Psoas muscle (tissue), 8 donors: Measurements from ENCODE around the gene DISP2. TPM values are rescaled to one million over a fixed set of nuclear protein-coding genes. Genes with fewer than 3 reads are reported as not detected.
A peak's percentile ranks its signal among the peaks of the same experiment; 100 is the strongest.

Experiments
- ATAC-seq, 4 donors: fragments of 200-7000 bp; cut with Tn5 transposase; one replicate each; pipeline ENCODE4 v1.9.1; 2020; ENCODE audit warnings: moderate library complexity in 3 of 4, mild to moderate bottlenecking in 2 of 4
- DNase-seq, 2 donors: peaks; one replicate each; pipeline ENCODE4 v3.0.0-alpha.2; 2020
- H3K27ac ChIP-seq: fragments of 200-600 bp; one replicate; pipeline ENCODE4 v1.8.0; 2022
- H3K27me3 ChIP-seq, 3 donors: fragments of 200-600 bp in 1 of 3; one replicate each; pipeline versions ENCODE4 v1.6.1 to v1.8.0; 2013 to 2022; ENCODE audit warnings: low read length in 2 of 3, mild to moderate bottlenecking in 2 of 3, moderate library complexity in 1 of 3; ENCODE audit not compliant: insufficient read depth in 3 of 3
- H3K36me3 ChIP-seq, 2 donors: fragments of 200-600 bp in 1 of 2; one replicate each; pipeline versions ENCODE4 v1.6.1 to v1.8.0; 2013 to 2022; ENCODE audit warnings: low read depth in 1 of 2, mild to moderate bottlenecking in 1 of 2, moderate library complexity in 1 of 2; ENCODE audit not compliant: insufficient read depth in 1 of 2
- H3K4me1 ChIP-seq: fragments of 200-600 bp; one replicate; pipeline ENCODE4 v1.8.0; 2022
- H3K4me3 ChIP-seq: fragments of 200-600 bp; one replicate; pipeline ENCODE4 v1.8.0; 2022; ENCODE audit warnings: mild to moderate bottlenecking
- H3K9me3 ChIP-seq: fragments of 200-600 bp; one replicate; pipeline ENCODE4 v1.8.0; 2022
- WGBS, 3 donors: extraction: QIAGEN DNeasy Blood & Tissue Kit; methylation state at CpG; one replicate each; pipeline versions ENCODE4 v1.1.6 to v1.1.7; 2013; 5-methylcytosine and 5-hydroxymethylcytosine counted together
- intact Hi-C, 2 donors: fragments of 100-400 bp; cut with DNase I; formaldehyde crosslinking; loops; one replicate each; pipeline versions ENCODE4 v1.11.0 to v1.14.2; 2022
- polyA plus RNA-seq, 3 donors: library from polyadenylated mRNA; stranded (reverse); fragments of 200-250 nt; gene quantifications; one replicate each; pipeline ENCODE4 v1.2.3, GENCODE V29; 2013
- total RNA-seq, 4 donors: library from RNA; stranded (reverse); fragmentation: NEBNext Ultra II Directional in 2 of 4; extraction: Animal tissue kit (Norgen Biotek cat#: 25700) in 2 of 4; gene quantifications; one replicate each; pipeline versions ENCODE4 v1.2.1 to v1.2.4, GENCODE V29; 2021 to 2023
- TF ChIP-seq, protein P1 (sequence below): fragments of 200-600 bp; IDR thresholded peaks from one replicate; pipeline ENCODE4 v1.8.0; 2022; ENCODE audit warnings: antibody characterized with exemption
- donor health status: healthy with polysubstance abuse.
- donor health status: DM: no; HTN: no; CAD: no; lungs with moderate emphysema.
- donor health status: Bipolar disorder and iron deficiency.
- donor health status: healthy.
- donor health status: DM: yes; HTN: yes; CAD: no.
- donor health status: DM: no; HTN: no; CAD: no.
- donor health status: DM: no; HTN: no; CAD: no.
- donor health status: DM: yes; HTN: yes; CAD: no.

Gene DISP2
- total and polyA plus RNA-seq, 7 donors: 0.05 to 2.4 (median 0.62) TPM

- ATAC-seq (no peak), DNase-seq (no peak)
- TF ChIP-seq, protein P1, sequence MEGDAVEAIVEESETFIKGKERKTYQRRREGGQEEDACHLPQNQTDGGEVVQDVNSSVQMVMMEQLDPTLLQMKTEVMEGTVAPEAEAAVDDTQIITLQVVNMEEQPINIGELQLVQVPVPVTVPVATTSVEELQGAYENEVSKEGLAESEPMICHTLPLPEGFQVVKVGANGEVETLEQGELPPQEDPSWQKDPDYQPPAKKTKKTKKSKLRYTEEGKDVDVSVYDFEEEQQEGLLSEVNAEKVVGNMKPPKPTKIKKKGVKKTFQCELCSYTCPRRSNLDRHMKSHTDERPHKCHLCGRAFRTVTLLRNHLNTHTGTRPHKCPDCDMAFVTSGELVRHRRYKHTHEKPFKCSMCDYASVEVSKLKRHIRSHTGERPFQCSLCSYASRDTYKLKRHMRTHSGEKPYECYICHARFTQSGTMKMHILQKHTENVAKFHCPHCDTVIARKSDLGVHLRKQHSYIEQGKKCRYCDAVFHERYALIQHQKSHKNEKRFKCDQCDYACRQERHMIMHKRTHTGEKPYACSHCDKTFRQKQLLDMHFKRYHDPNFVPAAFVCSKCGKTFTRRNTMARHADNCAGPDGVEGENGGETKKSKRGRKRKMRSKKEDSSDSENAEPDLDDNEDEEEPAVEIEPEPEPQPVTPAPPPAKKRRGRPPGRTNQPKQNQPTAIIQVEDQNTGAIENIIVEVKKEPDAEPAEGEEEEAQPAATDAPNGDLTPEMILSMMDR: no peak
- Histone ChIP-seq H3K36me3 (peaks cover 0 to 29% of the 10 kb centered on the region in 2 donors), H3K27me3 (no peaks in the 10 kb centered on the region), H3K4me3 (no peak overlapping the region), H3K4me1 (peaks cover 81% of the 10 kb centered on the region), H3K27ac (peak overlapping the region; percentile 73), H3K9me3 (no peaks in the 10 kb centered on the region)
- 63 to 77% (median 69%) methylated on average over 3 of the region's 3 CpGs for WGBS, 3 donors
- intact Hi-C loops: no loop called here
These were observed 23.5 kb upstream of the DISP2 start for GRCh38 chr15:40334541-40334940.

DNA sequence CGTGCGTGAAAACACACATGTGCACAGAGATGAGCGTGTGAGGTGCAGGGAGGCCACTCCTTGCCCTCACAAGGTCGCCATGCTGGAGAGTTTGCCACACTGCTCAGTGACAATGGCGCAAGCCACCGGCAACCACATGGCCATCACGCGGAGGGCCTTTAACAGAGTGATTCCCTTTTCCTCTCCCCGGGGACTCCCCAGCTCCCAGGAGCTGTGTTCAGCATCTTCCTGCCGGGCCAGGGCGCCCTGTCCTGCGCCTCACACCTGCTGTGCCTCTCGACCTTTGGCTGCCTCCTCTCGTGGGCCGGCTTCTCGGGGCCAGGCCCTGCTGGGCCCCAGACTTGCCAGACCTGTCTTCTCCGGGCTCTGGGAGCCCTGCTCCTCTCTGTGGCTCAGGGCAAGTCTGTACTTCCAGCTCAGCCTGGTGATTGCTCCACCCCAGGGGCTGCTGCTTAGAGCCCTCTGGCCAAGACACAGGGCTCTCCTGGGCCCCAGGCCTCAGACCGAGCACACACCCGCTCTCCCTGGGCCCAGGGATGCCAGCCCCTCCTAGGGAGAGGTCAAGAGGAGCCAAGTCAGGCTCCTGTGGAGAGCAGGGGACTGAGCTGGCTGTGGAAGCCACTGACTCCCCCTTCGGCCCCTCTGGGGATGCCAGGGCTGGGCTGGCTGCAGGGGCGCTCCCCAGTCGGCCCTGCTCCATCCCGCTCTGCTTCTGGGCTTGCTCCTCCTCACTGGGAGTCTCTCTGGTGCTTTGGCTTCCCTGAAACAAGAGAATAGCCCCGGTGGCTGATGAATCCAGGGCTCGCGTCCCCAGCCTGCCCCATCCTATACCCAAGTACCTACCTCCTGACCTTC is 22.9 kb upstream of the DISP2 start:
- no peaks in the 10 kb centered on the region for H3K27me3 ChIP-seq
- TF ChIP-seq, protein P1: no peak
- H3K4me1 ChIP-seq: peaks cover 80% of the 10 kb centered on the region
- no peak for ATAC-seq
- no peak overlapping the region for H3K4me3 ChIP-seq
- WGBS, 3 donors: 60 to 71% (median 61%) methylated on average over 26 of the region's 26 CpGs
- H3K9me3 ChIP-seq: no peaks in the 10 kb centered on the region
- intact Hi-C loops: no loop called here
- DNase-seq: peak in 1 of 2 donors; percentile 67
- peaks cover 0 to 29% of the 10 kb centered on the region in 2 donors for H3K36me3 ChIP-seq
- peak overlapping the region; percentile 73 for H3K27ac ChIP-seq

- Histone ChIP-seq H3K27ac (peak overlapping the region; percentile 73), H3K27me3 (no peaks in the 10 kb centered on the region), H3K9me3 (no peaks in the 10 kb centered on the region), H3K4me3 (no peak overlapping the region), H3K36me3 (peaks cover 0 to 29% of the 10 kb centered on the region in 2 donors), H3K4me1 (peaks cover 79% of the 10 kb centered on the region)
- intact Hi-C loops: no loop called here
- DNase-seq (no peak), ATAC-seq (no peak)
- TF ChIP-seq, protein P1: no peak
- 64 to 77% (median 72%) methylated on average over 11 to 13 of the region's 13 CpGs for WGBS, 3 donors
These were observed 21.9 kb upstream of the DISP2 start for GRCh38 chr15:40335938-40336743.

DNA sequence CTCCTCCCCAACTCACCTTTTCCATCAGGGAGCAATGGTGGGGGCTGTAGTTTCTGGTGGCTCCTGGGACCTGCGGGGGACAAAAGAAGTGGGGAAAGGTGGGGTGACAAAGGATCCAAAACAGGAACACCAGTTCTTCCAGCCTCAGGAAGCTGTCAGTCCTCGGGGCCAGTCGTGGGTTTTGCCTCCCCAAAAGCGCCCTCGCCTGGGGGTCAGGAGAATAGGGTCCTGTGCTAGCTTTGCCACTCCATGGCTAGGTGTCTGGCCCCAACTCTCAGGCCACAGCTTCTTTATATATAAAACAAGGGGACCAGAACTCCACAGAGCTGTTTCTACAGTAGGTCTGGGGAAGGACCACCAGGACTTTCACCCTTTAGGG is 21.3 kb upstream of the DISP2 start:
- H3K4me1 ChIP-seq: peaks cover 82% of the 10 kb centered on the region
- intact Hi-C loops: no loop called here

More for the DNA sequence above, 21.3 kb upstream of the DISP2 start:
- peak overlapping the region; percentile 93 for H3K27ac ChIP-seq
- WGBS, 3 donors: 70 to 83% (median 70%) methylated on average over 5 of the region's 5 CpGs
- no peaks in the 10 kb centered on the region for H3K27me3 ChIP-seq
- ATAC-seq (no peak), DNase-seq (no peak)
- no peak overlapping the region for H3K4me3 ChIP-seq
- H3K9me3 ChIP-seq: no peaks in the 10 kb centered on the region
- TF ChIP-seq, protein P1: no peak
- peaks cover 0 to 29% of the 10 kb centered on the region in 2 donors for H3K36me3 ChIP-seq
